Duodenal mucosa (tissue), 2 donors: ENCODE data around the gene ORC1.
A peak's percentile ranks its signal among the peaks of the same experiment; 100 is the strongest.

Source experiments
- H3K27ac ChIP-seq: one replicate; pipeline ENCODE4 v1.7.0; 2013; ENCODE audit warnings: low read depth, low read length
- H3K27me3 ChIP-seq, 2 donors: one replicate each; pipeline ENCODE4 v1.7.0; 2013; ENCODE audit warnings: low read length in 2 of 2, control low read depth in 1 of 2; ENCODE audit not compliant: insufficient read depth in 2 of 2, control insufficient read depth in 1 of 2
- H3K36me3 ChIP-seq, 2 donors: one replicate each; pipeline ENCODE4 v1.7.0; 2013; ENCODE audit warnings: low read length in 2 of 2, control low read depth in 1 of 2; ENCODE audit not compliant: insufficient read depth in 2 of 2, control insufficient read depth in 1 of 2
- H3K4me1 ChIP-seq, 2 donors: one replicate each; pipeline ENCODE4 v1.7.0; 2013; ENCODE audit warnings: low read length in 2 of 2, control low read depth in 1 of 2; ENCODE audit not compliant: insufficient read depth in 2 of 2, control insufficient read depth in 1 of 2
- H3K4me3 ChIP-seq, 2 donors: one replicate each; pipeline ENCODE4 v1.7.0; 2013; ENCODE audit warnings: low read length in 2 of 2, low read depth in 1 of 2
- H3K9ac ChIP-seq, 2 donors: one replicate each; pipeline ENCODE4 v1.7.0; 2013; ENCODE audit warnings: low read length in 2 of 2, low read depth in 1 of 2
- H3K9me3 ChIP-seq, 2 donors: one replicate each; pipeline ENCODE4 v1.7.0; 2013; ENCODE audit warnings: low read length in 2 of 2, control low read depth in 1 of 2; ENCODE audit not compliant: control insufficient read depth in 1 of 2

Gene ORC1

DNA sequence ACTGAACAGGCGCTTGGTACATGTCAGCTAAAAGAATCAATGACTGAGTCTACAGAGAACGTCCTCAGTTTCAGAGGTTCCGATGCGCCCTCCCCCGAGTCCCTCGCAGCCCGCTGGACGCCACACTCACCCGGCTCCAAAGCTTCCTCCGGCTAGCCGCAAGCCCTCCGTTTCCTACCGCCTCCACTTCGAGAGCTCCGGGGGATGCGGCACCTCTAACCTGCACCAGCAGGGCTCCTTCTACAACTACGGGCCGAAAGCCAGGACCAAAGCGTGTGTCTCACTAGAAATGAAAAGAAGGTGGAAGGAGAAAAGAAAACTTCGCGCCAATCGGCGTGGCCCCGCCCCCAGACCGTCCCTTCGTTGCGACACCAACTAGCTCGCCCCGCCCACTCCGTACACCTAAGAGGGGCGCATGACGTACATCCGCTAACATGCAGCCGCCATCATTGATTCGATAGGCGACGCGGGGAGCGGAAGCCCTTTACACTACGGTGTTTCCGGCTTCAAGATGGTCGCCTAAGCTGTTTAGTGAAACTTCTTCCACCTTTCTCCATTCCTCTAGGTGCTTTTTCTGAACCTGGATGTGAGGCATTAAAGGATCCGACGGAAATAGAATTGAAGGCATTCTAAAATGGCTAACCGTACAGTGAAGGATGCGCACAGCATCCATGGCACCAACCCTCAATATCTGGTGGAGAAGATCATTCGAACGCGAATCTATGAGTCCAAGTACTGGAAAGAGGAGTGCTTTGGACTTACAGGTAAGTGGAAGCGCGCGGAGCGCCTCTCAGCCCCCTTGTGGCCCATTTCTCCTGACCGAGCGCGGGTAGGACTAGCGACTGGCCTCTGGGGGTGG lies at the start of gene ORC1, which contains the start of gene PRPF38A:
Gene ORC1, minus strand, starts transcription at position 308 of the 859 bp plus-strand sequence. CDS start 2,200 bp downstream, outside the sequence.
Gene PRPF38A, plus strand, starts transcription at position 487 of the 859 bp plus-strand sequence. Its CDS starts 148 bp downstream, at position 635.
- Histone ChIP-seq H3K27me3 (no peaks in the 10 kb centered on the region), H3K36me3 (peaks cover 12 to 23% of the 10 kb centered on the region in 2 donors), H3K9ac (peak within 1 kb of the TSS; percentile 89 to 90), H3K9me3 (no peaks in the 10 kb centered on the region), H3K4me3 (peak within 1 kb of the TSS; percentile 93 to 98), H3K4me1 (peaks cover 19 to 21% of the 10 kb centered on the region in 2 donors), H3K27ac (peak within 1 kb of the TSS; percentile 91)

DNA sequence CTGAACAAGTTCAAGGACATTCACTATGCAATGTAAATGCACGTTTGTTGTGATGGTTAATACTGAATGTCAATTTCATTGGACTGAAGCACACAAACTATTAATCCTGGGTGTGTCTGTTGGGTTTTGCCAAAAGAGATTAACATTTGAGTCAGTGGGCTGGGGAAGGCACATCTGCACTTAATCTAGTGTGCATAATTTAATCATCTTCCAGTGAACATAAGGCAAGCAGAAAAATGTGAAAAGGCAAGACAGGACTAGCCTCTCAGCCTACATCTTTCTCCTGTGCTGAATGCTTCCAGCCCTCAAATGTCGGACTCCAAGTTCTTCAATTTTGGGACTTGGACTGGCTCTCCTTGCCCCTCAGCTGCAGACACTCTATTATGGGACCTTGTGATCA lies 40.2 kb upstream of the ORC1 start:
- Histone ChIP-seq H3K27me3 (no peaks in the 10 kb centered on the region), H3K4me3 (no peak overlapping the region), H3K36me3 (peaks cover 0 to 28% of the 10 kb centered on the region in 2 donors), H3K4me1 (no peaks in the 10 kb centered on the region), H3K9me3 (no peaks in the 10 kb centered on the region), H3K9ac (no peak overlapping the region), H3K27ac (no peak overlapping the region)

DNA sequence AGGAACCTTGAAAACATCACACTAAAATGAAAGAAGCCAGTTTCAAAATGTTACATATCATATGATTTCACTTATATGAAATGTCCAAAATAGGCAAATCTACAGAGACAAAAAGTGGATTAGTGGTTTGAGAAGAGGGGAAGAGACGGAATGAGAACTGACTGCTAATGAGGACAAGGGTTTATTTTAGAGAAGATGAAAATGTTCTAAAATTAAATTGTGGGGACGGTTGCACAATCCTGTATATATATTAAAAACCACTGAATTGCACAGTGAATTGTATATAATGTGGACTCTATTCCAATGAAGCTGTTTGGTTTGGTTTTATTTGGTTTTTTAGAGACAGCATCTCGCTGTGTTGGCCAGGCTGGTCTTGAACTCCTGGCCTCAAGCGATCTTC lies 35.8 kb upstream of the ORC1 start:
- Histone ChIP-seq H3K4me3 (no peak overlapping the region), H3K4me1 (no peaks in the 10 kb centered on the region), H3K36me3 (peaks cover 4 to 31% of the 10 kb centered on the region in 2 donors)

DNA sequence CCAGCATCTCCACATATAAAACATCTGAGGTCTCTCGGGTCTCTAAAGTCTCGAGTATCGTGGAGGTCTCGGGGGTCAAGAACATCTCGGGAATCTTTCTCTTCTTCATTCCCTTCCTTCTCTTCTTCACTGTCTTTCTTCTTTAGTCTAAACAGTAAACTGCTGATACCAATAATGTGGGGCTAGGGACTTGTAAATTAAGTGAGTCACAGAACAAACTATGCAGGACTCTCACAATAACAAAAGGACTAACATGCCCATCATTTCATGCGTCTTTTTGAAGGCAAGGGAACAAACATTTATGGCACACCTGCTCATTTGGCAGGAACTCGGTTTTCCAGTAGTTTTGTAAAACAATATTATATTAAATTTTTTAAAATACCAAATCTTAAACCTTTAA lies 32.6 kb upstream of the ORC1 start:
- no peak overlapping the region for H3K27ac ChIP-seq
- H3K4me3 ChIP-seq: no peak overlapping the region
- no peaks in the 10 kb centered on the region for H3K9me3 ChIP-seq
- H3K4me1 ChIP-seq: no peaks in the 10 kb centered on the region
- no peaks in the 10 kb centered on the region for H3K27me3 ChIP-seq
- no peak overlapping the region for H3K9ac ChIP-seq
- peaks cover 4 to 23% of the 10 kb centered on the region in 2 donors for H3K36me3 ChIP-seq

More for the DNA sequence above, 35.8 kb upstream of the ORC1 start:
- Histone ChIP-seq H3K27ac (no peak overlapping the region), H3K9me3 (no peaks in the 10 kb centered on the region), H3K9ac (no peak overlapping the region), H3K27me3 (no peaks in the 10 kb centered on the region)

DNA sequence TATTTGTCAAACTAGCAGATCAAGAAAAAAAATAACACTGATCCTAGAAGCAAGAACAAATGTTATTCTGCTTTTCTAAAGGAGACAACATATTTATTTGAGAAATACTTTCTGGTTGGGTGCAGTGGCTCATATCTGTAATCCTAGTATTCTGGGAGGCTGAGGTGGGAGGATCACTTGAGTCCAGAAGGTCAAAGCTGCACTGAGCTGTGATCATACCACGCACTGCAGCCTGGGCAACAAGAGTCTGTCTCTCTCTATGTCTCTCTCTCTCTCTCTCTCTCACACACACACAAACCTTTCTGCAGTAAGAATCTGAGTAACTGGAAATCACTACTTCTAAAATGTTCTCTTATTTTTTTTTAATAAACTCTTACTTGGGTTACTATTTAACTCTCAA lies 31.4 kb upstream of the ORC1 start:
- no peak overlapping the region for H3K27ac ChIP-seq
- no peak overlapping the region for H3K9ac ChIP-seq
- H3K4me3 ChIP-seq: no peak overlapping the region
- peaks cover 9 to 26% of the 10 kb centered on the region in 2 donors for H3K36me3 ChIP-seq
- H3K27me3 ChIP-seq: no peaks in the 10 kb centered on the region
- H3K9me3 ChIP-seq: no peaks in the 10 kb centered on the region
- H3K4me1 ChIP-seq: no peaks in the 10 kb centered on the region

DNA sequence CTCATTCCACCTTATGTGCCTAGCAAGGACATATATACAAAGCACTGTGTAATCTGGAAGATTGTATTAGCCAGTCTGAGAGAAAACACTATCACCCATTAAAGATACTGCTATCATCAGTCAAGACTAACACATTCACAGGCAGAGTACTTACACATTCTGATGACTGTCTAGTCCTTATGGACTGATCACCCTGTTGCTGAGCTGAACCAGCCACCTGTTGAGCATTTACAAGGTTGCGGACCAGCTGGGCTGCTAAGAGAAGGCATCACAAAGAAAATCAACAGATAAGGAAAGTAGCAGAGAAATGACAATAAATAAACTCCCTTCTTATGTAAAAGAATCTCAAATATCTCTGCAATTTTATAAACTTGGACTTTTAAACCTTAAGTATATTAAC lies 31.0 kb upstream of the ORC1 start:
- no peak overlapping the region for H3K9ac ChIP-seq
- H3K9me3 ChIP-seq: no peaks in the 10 kb centered on the region
- no peak overlapping the region for H3K4me3 ChIP-seq
- H3K27ac ChIP-seq: no peak overlapping the region
- H3K4me1 ChIP-seq: no peaks in the 10 kb centered on the region
- H3K36me3 ChIP-seq: peaks cover 10 to 30% of the 10 kb centered on the region in 2 donors
- H3K27me3 ChIP-seq: no peaks in the 10 kb centered on the region

DNA sequence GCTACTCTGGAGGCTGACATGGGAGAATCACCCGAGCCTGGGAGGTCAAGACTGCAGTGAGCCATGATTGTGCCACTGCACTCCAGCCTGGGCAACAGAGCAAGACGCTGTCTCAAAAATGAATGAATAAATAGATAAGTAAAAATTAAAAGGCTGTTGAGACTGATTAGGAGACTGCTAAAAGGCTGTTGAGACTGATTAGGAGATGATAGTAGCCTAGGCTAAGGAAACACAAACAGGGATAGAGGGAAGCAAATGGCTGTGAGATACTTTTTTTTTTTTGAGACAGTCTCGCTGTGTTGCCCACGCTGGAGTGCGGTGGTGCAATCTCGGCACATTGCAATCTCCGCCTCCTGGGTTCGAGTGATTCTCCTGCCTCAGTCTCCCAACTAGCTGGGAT lies 28.6 kb upstream of the ORC1 start:
- H3K4me1 ChIP-seq: no peaks in the 10 kb centered on the region
- peaks cover 10 to 28% of the 10 kb centered on the region in 2 donors for H3K36me3 ChIP-seq
- H3K9me3 ChIP-seq: no peaks in the 10 kb centered on the region
- H3K27ac ChIP-seq: no peak overlapping the region
- H3K27me3 ChIP-seq: no peaks in the 10 kb centered on the region
- H3K9ac ChIP-seq: no peak overlapping the region
- H3K4me3 ChIP-seq: no peak overlapping the region

DNA sequence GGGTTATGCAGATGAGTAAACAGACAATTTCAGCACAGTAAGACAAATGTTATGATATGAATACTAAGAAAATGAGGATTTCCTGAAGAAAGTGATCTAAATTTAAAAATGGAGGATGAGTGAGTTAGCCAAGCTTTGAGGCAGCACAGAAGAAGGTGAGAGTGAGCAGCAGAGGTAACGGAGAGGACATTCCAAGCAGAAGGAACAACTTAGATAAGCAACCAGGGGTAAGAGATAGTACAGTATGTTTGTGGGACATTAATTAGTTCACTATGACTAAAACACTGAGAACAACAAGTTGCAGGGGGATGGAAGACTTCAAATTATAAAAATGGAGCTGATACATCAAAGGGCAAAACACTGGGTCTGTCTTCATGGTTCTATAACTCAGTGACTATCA lies 22.9 kb upstream of the ORC1 start:
- no peak overlapping the region for H3K9ac ChIP-seq
- no peak overlapping the region for H3K27ac ChIP-seq
- no peaks in the 10 kb centered on the region for H3K4me1 ChIP-seq
- H3K4me3 ChIP-seq: no peak overlapping the region
- peaks cover 17 to 38% of the 10 kb centered on the region in 2 donors for H3K36me3 ChIP-seq
- no peaks in the 10 kb centered on the region for H3K27me3 ChIP-seq
- H3K9me3 ChIP-seq: no peaks in the 10 kb centered on the region

DNA sequence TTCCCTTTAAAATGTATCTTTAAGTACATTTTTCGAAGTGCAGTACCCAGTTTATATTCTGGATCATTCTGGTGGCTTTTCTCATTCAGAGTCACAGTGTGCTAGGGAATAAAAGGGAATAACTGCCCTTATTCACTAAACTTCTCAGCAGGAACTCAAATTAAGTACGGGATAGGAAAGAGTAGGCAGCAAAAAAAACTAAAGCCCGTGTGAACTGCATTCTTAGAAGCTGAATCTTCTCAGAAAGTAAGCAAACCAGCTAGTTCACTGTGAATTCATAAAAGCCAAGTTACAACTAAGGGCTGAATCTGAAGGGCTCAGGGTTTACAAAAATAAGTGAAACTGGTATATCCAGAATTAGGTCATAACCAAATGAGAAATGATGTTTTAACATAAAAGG lies 22.1 kb upstream of the ORC1 start:
- no peak overlapping the region for H3K4me3 ChIP-seq
- no peak overlapping the region for H3K27ac ChIP-seq
- H3K4me1 ChIP-seq: no peaks in the 10 kb centered on the region
- peaks cover 17 to 38% of the 10 kb centered on the region in 2 donors for H3K36me3 ChIP-seq
- H3K9ac ChIP-seq: no peak overlapping the region
- H3K9me3 ChIP-seq: no peaks in the 10 kb centered on the region
- no peaks in the 10 kb centered on the region for H3K27me3 ChIP-seq

DNA sequence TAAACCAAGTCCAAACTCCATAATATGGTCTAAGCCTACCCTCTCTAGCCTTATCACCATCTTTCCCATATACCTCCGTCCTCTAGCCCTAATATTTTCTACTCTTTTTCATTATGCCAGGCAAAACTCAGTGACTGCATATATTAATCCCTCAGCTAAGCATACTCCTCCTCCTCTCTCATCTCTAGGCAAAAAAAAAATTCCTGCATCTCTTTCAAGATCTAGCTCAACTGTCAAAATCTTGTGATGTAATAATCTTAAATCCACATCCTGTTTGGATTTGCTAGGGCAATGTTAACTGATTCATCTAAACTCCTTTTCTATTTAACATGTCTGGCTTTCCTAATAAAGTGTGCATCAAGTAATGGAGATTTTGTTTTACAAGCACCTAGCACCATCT lies 20.6 kb upstream of the ORC1 start:
- Histone ChIP-seq H3K9me3 (no peaks in the 10 kb centered on the region), H3K27ac (no peak overlapping the region), H3K4me3 (no peak overlapping the region), H3K36me3 (peaks cover 11 to 25% of the 10 kb centered on the region in 2 donors), H3K27me3 (no peaks in the 10 kb centered on the region), H3K9ac (no peak overlapping the region), H3K4me1 (no peaks in the 10 kb centered on the region)
